Stimulated activated CD4-positive, alpha-beta T cell treated with anti-CD3 and anti-CD28 coated beads, Interleukin-12 subunit alpha, Interleukin-12 subunit beta, amount 100 ng/mL, for 24 hours (primary cell): ENCODE results near the gene GATA2.

ENCODE experiments used
- DNase-seq, 2 experiments: peaks; one replicate each; pipeline ENCODE4 v3.0.0-alpha.2; 2020; ENCODE audit warnings: low read depth in 2 of 2

The GATA2 gene

GRCh38 chr3:128492671-128493569 lies at the start of gene GATA2:
GATA2 (minus strand) TSS chr3:128493201; CDS start chr3:128487031, 6,170 bp downstream.
- no peak for DNase-seq

- no peak for DNase-seq
Observed at GRCh38 chr3:128541246-128541645, 48.2 kb upstream of the GATA2 start.

GRCh38 chr3:128539376-128539775 lies 46.4 kb upstream of the GATA2 start:
- DNase-seq, result no peak

- no peak for DNase-seq
Observed at GRCh38 chr3:128537091-128537703, 44.2 kb upstream of the GATA2 start.

- DNase-seq, result no peak
Observed at GRCh38 chr3:128532012-128532983, 39.3 kb upstream of the GATA2 start.

GRCh38 chr3:128524374-128525299 lies 31.6 kb upstream of the GATA2 start:
- DNase-seq, result no peak

- DNase-seq, result no peak
Observed at GRCh38 chr3:128523591-128523990, 30.6 kb upstream of the GATA2 start.

- DNase-seq, result no peak
Observed at GRCh38 chr3:128521715-128522114, 28.7 kb upstream of the GATA2 start.

- no peak for DNase-seq
Observed at GRCh38 chr3:128518587-128519490, 25.8 kb upstream of the GATA2 start.

GRCh38 chr3:128517648-128518047 lies 24.6 kb upstream of the GATA2 start:
- no peak for DNase-seq

GRCh38 chr3:128515967-128516366 lies 23.0 kb upstream of the GATA2 start:
- no peak for DNase-seq

- DNase-seq, result no peak
Observed at GRCh38 chr3:128508852-128509251, 15.9 kb upstream of the GATA2 start.

- DNase-seq, result no peak
Observed at GRCh38 chr3:128506754-128507153, 13.8 kb upstream of the GATA2 start.

- no peak for DNase-seq
Observed at GRCh38 chr3:128505771-128506170, 12.8 kb upstream of the GATA2 start.

GRCh38 chr3:128504963-128505730 lies 12.1 kb upstream of the GATA2 start:
- DNase-seq, result no peak

GRCh38 chr3:128504533-128504915 lies 11.5 kb upstream of the GATA2 start:
- no peak for DNase-seq

- DNase-seq, result no peak
Observed at GRCh38 chr3:128503751-128504532, 10.9 kb upstream of the GATA2 start.

GRCh38 chr3:128503164-128503651 lies 10.2 kb upstream of the GATA2 start:
- no peak for DNase-seq
